Karpas-422 (cell line): ENCODE results near the gene ATP6V0E1. TPM values are rescaled to one million over a fixed set of nuclear protein-coding genes. Genes with fewer than 3 reads are reported as not detected.
A peak's percentile ranks its signal among the peaks of the same experiment; 100 is the strongest.

Experiments used
- DNase-seq: peaks from one replicate; pipeline ENCODE4 v3.0.0-alpha.2; 2015
- H2AFZ ChIP-seq: fragments of 200-600 bp; sonication (generic); 2 replicates; pipeline ENCODE4 v1.6.1; 2014; ENCODE audit warnings: antibody characterized with exemption, low read length, mixed read lengths
- H3K27ac ChIP-seq: fragments of 200-600 bp; sonication (generic); 2 replicates; pipeline ENCODE4 v1.5.1; 2014; ENCODE audit warnings: mild to moderate bottlenecking, low read length, moderate library complexity
- H3K27me3 ChIP-seq: fragments of 200-600 bp; sonication (generic); 2 replicates; pipeline ENCODE4 v1.6.1; 2014; ENCODE audit warnings: low read length, mixed read lengths
- H3K36me3 ChIP-seq: fragments of 200-600 bp; sonication (generic); 2 replicates; pipeline ENCODE4 v1.6.1; 2014; ENCODE audit warnings: low read length, mixed read lengths; ENCODE audit not compliant: insufficient read depth
- H3K4me1 ChIP-seq: fragments of 200-600 bp; sonication (generic); 2 replicates; pipeline ENCODE4 v1.6.1; 2014; ENCODE audit warnings: mild to moderate bottlenecking, low read length, mixed read lengths
- H3K4me2 ChIP-seq: fragments of 200-600 bp; sonication (generic); 2 replicates; pipeline ENCODE4 v1.6.1; 2014; ENCODE audit warnings: low read length, low read depth, mild to moderate bottlenecking; ENCODE audit not compliant: poor library complexity, severe bottlenecking
- H3K4me3 ChIP-seq: fragments of 200-600 bp; sonication (generic); 2 replicates; pipeline ENCODE4 v1.5.1; 2014; ENCODE audit warnings: mild to moderate bottlenecking, antibody characterized with exemption, low read length, mixed read lengths
- H3K79me2 ChIP-seq: fragments of 200-600 bp; sonication (generic); 2 replicates; pipeline ENCODE4 v1.6.1; 2014; ENCODE audit warnings: mild to moderate bottlenecking, low read length, mixed read lengths
- H3K9ac ChIP-seq: fragments of 200-600 bp; sonication (generic); 2 replicates; pipeline ENCODE4 v1.6.0; 2014; ENCODE audit warnings: low read length
- H3K9me2 ChIP-seq: fragments of 200-600 bp; sonication (generic), shearing (Covaris generic); replicated peaks from 2 replicates; pipeline ENCODE4 v1.6.0; 2014; ENCODE audit warnings: mild to moderate bottlenecking, low read length, moderate library complexity; ENCODE audit not compliant: insufficient read depth
- H3K9me3 ChIP-seq: fragments of 300-700, 200-600 bp; sonication (generic); 2 replicates; pipeline ENCODE4 v1.6.1; 2014; ENCODE audit warnings: low read length, mixed read lengths
- H4K20me1 ChIP-seq: fragments of 200-600 bp; sonication (generic); 2 replicates; pipeline ENCODE4 v1.6.1; 2014; ENCODE audit warnings: mild to moderate bottlenecking, antibody characterized with exemption, low read length, low read depth; ENCODE audit not compliant: insufficient read depth
- total RNA-seq: library from RNA; depleted of rRNA; stranded (reverse); fragments of >200 nt; shearing (Covaris generic); gene quantifications from 2 replicates; pipeline ENCODE4 v1.2.3, GENCODE V29; 2014; ENCODE audit warnings: low replicate concordance; rRNA removed

The ATP6V0E1 gene
- 78.4 and 134 TPM in 2 replicates for total RNA-seq

GRCh38 chr5:172983542-172984243 is at the start of gene ATP6V0E1:
ATP6V0E1 (plus strand) TSS chr5:172983771; CDS start chr5:172983861, 90 bp downstream.
- Histone ChIP-seq H3K9ac (peak within 1 kb of the TSS; percentile 91), H4K20me1 (0 out of 2 replicates have a peak, but pooled peaks cover 5% of the 10 kb centered on the region), H3K9me3 (no peaks in the 10 kb centered on the region), H3K4me1 (peaks cover 14% of the 10 kb centered on the region), H3K27me3 (no peaks in the 10 kb centered on the region), H3K9me2 (no peaks in the 10 kb centered on the region), H2AFZ (peak within 1 kb of the TSS; percentile 53; the same call in 1 of the 2 replicates), H3K4me2 (peak within 1 kb of the TSS; percentile 97), H3K79me2 (peaks cover 50% of the 10 kb centered on the region), H3K4me3 (peak within 1 kb of the TSS; percentile 93), H3K36me3 (peaks cover 20% of the 10 kb centered on the region; the same call in 1 of the 2 replicates), H3K27ac (peak within 1 kb of the TSS; percentile 59)
- DNase-seq: peak; percentile 96

DNA sequence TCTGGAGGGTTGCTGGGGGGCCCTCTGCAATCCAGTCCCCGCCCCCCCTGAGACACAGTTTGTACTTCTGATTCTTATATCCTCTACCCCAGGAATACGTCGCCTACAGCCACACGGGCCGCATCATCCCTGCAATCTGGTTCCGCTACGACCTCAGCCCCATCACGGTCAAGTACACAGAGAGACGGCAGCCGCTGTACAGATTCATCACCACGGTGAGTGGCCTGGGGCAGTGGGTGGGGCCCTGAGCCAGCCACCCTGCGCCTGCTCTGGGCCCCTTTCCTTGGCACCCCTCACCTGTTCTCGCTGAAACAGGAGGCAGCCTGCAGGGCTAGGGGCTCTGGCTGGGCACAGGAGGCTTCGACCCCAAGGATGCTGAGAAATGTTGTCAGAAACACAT is 48.5 kb upstream of the ATP6V0E1 start:
- Histone ChIP-seq H3K4me2 (no peak overlapping the region), H3K36me3 (no peaks in the 10 kb centered on the region), H2AFZ (no peak overlapping the region), H3K9ac (no peak overlapping the region), H3K79me2 (no peaks in the 10 kb centered on the region), H3K9me2 (no peaks in the 10 kb centered on the region), H3K4me3 (no peak overlapping the region), H3K4me1 (no peaks in the 10 kb centered on the region), H4K20me1 (no peaks in the 10 kb centered on the region), H3K9me3 (no peaks in the 10 kb centered on the region), H3K27ac (no peak overlapping the region), H3K27me3 (no peaks in the 10 kb centered on the region)
- no peak for DNase-seq

DNA sequence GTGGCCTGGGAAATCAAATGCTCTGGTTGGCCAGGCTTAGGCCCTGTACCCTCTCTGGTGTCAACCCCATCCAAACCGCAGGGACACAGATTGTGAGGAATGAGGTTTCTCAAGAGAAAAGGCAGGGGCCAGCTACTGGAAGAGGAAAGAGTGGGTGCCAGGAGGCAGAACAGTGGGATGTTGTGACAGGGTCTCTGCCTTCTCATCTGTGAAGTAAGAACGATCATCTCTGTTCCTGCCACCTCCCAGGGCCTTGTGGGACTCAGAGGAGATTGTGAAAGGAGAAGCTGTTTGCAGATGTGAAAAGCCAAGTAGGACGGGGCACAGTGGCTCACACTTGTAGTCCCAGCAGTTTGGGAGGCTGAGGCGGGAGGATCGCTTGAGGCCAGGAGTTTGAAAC is 47.2 kb upstream of the ATP6V0E1 start:
- Histone ChIP-seq H3K4me1 (no peaks in the 10 kb centered on the region), H3K4me3 (no peak overlapping the region), H3K36me3 (no peaks in the 10 kb centered on the region), H3K4me2 (no peak overlapping the region), H4K20me1 (no peaks in the 10 kb centered on the region), H3K9ac (no peak overlapping the region), H2AFZ (no peak overlapping the region), H3K79me2 (no peaks in the 10 kb centered on the region), H3K9me3 (no peaks in the 10 kb centered on the region), H3K27me3 (no peaks in the 10 kb centered on the region), H3K27ac (no peak overlapping the region), H3K9me2 (no peaks in the 10 kb centered on the region)
- no peak for DNase-seq

- Histone ChIP-seq H3K27ac (no peak overlapping the region), H2AFZ (no peak overlapping the region), H3K4me2 (no peak overlapping the region), H3K27me3 (no peaks in the 10 kb centered on the region), H3K9me2 (no peaks in the 10 kb centered on the region), H3K9me3 (no peaks in the 10 kb centered on the region), H3K9ac (no peak overlapping the region), H3K36me3 (no peaks in the 10 kb centered on the region), H3K4me3 (no peak overlapping the region), H4K20me1 (no peaks in the 10 kb centered on the region), H3K79me2 (no peaks in the 10 kb centered on the region), H3K4me1 (no peaks in the 10 kb centered on the region)
- DNase-seq: peak; percentile 54
These were observed 44.5 kb upstream of the ATP6V0E1 start for GRCh38 chr5:172939071-172939470.

DNA sequence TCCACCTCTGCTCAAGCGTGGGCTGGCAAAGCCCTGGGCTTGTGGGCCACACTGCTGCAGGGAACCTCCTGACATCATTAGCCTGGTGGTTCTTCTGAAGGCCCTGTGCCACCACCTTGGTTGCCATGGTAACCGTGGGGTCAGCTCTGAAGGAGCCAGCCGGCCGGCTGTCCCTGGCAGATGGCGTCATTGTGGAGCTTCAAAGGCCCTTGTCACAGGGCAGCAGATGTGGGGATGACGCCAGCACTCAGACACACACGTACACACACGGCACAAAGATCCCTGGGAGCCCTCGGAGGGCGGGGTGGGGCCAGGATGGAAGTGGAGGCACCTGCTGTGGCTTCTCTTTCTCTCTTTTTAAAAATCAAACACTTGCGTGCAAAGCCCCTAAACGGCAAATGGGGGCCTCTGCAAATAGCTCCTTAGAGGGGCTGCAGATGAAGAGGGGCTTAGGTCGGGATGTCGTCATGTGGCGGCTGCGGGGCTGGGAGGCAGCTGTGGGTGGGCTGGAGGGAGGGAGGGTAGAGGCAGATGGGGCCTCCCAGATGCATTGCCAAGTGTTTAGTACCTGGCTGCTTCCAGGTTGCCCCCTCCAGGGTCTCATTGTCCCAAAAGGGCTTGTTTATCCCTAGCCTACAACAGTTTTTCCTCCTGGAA is 43.8 kb upstream of the ATP6V0E1 start:
- Histone ChIP-seq H3K36me3 (no peaks in the 10 kb centered on the region), H3K4me1 (no peaks in the 10 kb centered on the region), H2AFZ (no peak overlapping the region), H3K4me2 (no peak overlapping the region), H3K9me2 (no peaks in the 10 kb centered on the region), H3K27ac (no peak overlapping the region), H4K20me1 (no peaks in the 10 kb centered on the region), H3K79me2 (no peaks in the 10 kb centered on the region), H3K9me3 (no peaks in the 10 kb centered on the region), H3K9ac (no peak overlapping the region), H3K4me3 (no peak overlapping the region), H3K27me3 (no peaks in the 10 kb centered on the region)
- DNase-seq: no peak

DNA sequence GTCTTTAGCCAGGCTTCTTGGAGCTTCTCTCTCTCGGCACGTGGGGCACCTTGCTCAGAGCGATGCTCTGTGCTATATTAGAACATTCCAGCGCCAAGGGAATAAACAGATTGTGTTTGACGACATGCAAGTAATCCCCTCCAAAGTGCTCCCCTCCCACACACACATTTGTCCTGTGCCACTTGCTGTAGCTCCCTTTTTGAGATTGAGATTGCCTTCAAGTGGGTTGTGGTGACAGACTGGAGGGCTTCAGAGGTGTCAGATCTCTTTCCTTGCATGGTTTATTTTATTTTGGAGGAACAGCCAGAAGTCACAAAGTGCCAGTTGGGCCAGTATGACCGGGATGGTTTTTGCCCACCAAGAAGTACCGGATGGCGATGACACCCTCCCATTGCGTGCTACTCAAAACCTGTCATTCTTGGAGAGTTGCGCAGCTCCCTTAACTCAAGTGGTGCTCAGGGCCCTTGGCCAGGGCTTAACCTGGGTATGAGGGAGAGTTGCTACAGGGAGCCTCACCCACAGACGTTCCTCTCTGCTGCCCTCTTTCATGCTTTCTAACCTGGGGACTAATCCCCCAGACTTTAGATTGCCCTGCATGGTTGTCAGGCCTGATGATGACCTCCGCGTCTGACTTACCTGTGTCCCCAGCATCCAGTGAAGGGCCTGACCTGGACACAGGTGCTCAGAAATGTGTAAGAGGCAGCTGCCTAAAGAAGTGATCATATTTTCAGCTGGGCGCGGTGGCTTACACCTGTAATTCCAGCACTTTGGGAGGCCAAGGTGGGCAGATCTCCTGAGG is 43.1 kb upstream of the ATP6V0E1 start:
- Histone ChIP-seq H3K9ac (no peak overlapping the region), H3K4me1 (no peaks in the 10 kb centered on the region), H2AFZ (no peak overlapping the region), H3K4me3 (no peak overlapping the region), H4K20me1 (no peaks in the 10 kb centered on the region), H3K27me3 (no peaks in the 10 kb centered on the region), H3K36me3 (no peaks in the 10 kb centered on the region), H3K27ac (no peak overlapping the region), H3K4me2 (no peak overlapping the region), H3K9me2 (no peaks in the 10 kb centered on the region), H3K9me3 (no peaks in the 10 kb centered on the region), H3K79me2 (no peaks in the 10 kb centered on the region)
- DNase-seq: no peak

DNA sequence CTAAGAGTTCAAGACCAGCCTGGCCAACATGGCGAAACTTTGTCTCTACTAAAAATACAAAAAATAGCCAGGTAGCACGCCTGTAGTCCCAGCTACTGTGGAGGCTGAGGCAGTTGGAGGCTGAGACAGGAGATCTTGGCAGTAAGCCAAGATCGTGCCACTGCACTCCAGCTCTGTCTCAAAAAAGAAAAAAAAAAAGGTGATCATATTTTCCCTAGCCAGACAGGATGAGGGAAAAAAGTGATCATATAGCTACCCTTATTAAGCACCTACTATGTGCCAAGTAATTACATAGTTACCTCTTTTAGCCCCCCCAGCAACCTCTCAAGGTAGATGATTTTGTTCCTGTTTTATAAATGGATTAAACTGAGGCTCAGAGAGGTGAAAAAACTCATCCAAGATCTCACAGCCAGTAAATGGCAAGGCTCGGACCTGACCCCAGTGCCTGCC is 42.5 kb upstream of the ATP6V0E1 start:
- no peak for DNase-seq
- Histone ChIP-seq H3K9ac (no peak overlapping the region), H3K27me3 (no peaks in the 10 kb centered on the region), H3K4me2 (no peak overlapping the region), H3K9me3 (no peaks in the 10 kb centered on the region), H3K79me2 (no peaks in the 10 kb centered on the region), H3K4me3 (no peak overlapping the region), H3K36me3 (no peaks in the 10 kb centered on the region), H3K27ac (no peak overlapping the region), H2AFZ (no peak overlapping the region), H3K9me2 (no peaks in the 10 kb centered on the region), H3K4me1 (no peaks in the 10 kb centered on the region), H4K20me1 (no peaks in the 10 kb centered on the region)

DNA sequence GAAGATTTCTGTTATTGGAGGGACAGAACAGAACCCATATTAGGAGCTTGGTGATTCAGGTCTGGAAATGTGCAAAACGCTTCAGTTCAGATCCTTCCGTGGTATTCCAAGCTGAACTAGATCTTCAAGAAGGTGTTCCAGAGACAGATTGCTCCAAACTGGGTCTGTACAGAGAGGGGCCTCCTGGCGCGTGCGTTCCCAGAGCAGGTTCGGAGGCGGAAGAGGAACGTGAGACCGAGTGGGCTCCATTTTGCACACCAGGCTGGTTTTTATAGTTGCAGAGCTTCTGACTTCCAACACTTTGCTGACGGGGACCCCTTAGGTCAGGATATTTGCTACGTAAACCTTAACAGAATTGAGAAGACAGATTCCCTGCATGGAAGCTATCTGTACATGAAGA is 41.0 kb upstream of the ATP6V0E1 start:
- Histone ChIP-seq H3K4me3 (no peak overlapping the region), H3K9me3 (no peaks in the 10 kb centered on the region), H3K36me3 (no peaks in the 10 kb centered on the region), H2AFZ (no peak overlapping the region), H3K9ac (no peak overlapping the region), H3K27ac (no peak overlapping the region), H3K27me3 (no peaks in the 10 kb centered on the region), H3K79me2 (no peaks in the 10 kb centered on the region), H4K20me1 (no peaks in the 10 kb centered on the region), H3K4me2 (no peak overlapping the region), H3K4me1 (no peaks in the 10 kb centered on the region), H3K9me2 (no peaks in the 10 kb centered on the region)
- no peak for DNase-seq
